Right ventricle myocardium superior (tissue), 1 donor: ENCODE results near the gene FOXO4. TPM values are rescaled to one million over a fixed set of nuclear protein-coding genes. Genes with fewer than 3 reads are reported as not detected.
"Not testable (repeated sequence)": the region's sequence is repeated elsewhere in the genome, so short reads cannot be mapped to it uniquely, and the experiment has no call there.

ENCODE experiments used
- ATAC-seq: fragments of 200-7000 bp; cut with Tn5 transposase; one replicate; pipeline ENCODE4 v1.9.1; 2020; ENCODE audit warnings: mild to moderate bottlenecking; ENCODE audit not compliant: poor library complexity
- DNase-seq: peaks from one replicate; pipeline ENCODE4 v3.0.0-alpha.2; 2020
- intact Hi-C: fragments of 100-400 bp; cut with DNase I; formaldehyde crosslinking; loops from one replicate; pipeline ENCODE4 v1.11.2; 2022
- long read RNA-seq: library from polyadenylated mRNA; unstranded; transcript quantifications from one replicate; pipeline ENCODE4 v2.0.0, GENCODE V29; 2021
- total RNA-seq: library from RNA; stranded (reverse); fragmentation: NEBNext Ultra II Directional; extraction: Animal tissue kit (Norgen Biotek cat#: 25700); gene quantifications from one replicate; pipeline ENCODE4 v1.2.1, GENCODE V29; 2021
- donor health status: DM: no; HTN: yes; CAD: no; lungs with severe emphysema.

Gene FOXO4, protein sequence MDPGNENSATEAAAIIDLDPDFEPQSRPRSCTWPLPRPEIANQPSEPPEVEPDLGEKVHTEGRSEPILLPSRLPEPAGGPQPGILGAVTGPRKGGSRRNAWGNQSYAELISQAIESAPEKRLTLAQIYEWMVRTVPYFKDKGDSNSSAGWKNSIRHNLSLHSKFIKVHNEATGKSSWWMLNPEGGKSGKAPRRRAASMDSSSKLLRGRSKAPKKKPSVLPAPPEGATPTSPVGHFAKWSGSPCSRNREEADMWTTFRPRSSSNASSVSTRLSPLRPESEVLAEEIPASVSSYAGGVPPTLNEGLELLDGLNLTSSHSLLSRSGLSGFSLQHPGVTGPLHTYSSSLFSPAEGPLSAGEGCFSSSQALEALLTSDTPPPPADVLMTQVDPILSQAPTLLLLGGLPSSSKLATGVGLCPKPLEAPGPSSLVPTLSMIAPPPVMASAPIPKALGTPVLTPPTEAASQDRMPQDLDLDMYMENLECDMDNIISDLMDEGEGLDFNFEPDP
- 55.6 TPM for total RNA-seq
- long read RNA-seq, transcript FOXO4-202 (3 exons, 3,301 nt), result major isoform, 5 of 9 reads
- long read RNA-seq, partial matches to known transcripts, result 2 of 9 reads
- long read RNA-seq, other reads (novel, unspliced or antisense), result 2 of 9 reads

DNA sequence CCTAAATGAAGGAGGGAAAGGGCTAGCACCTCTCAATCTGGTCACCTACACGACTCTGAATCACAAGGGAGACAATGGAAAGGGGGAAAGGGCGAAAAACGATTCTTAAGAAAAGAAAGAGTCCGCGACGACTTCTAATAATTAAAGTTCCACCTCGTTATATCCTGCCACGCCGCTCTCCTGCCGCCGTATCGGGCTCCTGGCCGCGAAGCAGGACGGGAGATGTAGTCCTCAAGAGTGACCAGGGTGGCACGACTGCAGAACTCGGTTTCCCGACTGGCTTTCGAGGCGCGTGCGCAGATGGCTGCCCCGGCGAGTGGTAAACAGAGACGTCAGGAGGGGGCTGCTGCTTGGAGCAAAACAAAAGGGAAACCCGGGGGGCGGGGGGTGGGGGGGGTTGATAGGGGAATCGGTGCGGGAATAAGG, at the start of gene FOXO4:
Gene FOXO4 (plus strand): TSS at position 297 of the 426 bp plus-strand sequence. CDS start 678 bp downstream, outside the sequence.
- peak; percentile 95 for DNase-seq
- ATAC-seq, result peak; percentile 98
- intact Hi-C loops, result no loop called here

DNA sequence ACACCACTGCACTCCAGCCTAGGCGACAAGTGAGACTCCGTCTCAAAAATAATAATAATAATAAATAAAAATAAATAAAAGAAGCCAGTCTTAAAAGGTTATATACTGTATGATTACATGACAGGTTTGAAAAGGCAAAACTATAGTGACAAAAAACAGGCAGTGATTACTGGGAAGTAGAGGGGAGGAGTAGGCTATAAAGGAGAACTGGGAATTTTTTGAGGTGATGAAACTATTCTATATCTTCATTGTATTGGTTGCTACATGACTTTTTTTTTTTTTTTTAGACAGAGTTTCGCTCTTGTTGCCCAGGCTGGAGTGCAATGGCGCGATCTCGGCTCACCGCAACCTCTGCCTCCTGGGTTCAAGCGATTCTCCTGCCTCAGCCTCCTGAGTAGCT, 47.8 kb upstream of the FOXO4 start:
- ATAC-seq, DNase-seq, intact Hi-C loops: not testable (repeated sequence)

DNA sequence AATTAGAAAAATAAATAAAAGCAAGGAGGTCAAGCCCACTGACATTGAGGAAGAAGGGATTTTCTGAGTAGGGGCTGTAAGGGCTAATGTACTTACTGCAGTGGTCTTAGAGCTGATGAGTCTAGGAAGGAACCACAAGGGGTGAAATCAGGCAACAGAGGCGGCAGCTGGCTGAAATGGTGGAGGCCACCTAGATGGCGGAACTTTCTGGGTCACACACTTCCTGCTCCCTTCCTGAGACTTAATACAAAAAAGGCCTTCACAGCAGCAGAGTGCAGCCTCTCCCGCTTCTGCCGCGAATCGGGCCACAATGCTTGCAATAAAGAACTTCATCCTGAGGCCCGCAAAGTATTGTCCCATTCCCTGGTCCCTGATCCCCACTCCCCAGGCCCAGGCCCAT, 42.9 kb upstream of the FOXO4 start:
- no peak for ATAC-seq
- no peak for DNase-seq
- intact Hi-C loops, result no loop called here

DNA sequence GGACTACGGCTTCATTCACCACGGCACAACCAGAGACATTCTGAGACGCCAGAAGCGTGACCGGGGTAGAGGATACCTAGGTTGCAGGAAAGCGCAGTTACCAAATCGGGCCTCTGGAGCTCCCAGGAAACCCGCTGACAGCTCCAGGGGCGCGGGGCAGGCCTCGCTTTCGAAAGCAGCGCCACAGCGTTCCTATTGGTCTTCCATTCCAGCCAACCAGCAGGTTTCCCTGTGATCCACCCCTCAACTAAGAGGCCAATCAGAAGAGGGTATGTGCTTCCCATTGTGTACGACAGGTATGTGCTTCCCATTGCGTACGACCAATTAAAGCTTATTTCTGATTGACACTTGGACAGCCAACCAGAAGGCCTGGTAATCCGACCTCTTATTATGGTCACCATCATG, 42.4 kb upstream of the FOXO4 start:
- ATAC-seq (peak; percentile 83), DNase-seq (peak; percentile 48)
- intact Hi-C loops, result no loop called here

DNA sequence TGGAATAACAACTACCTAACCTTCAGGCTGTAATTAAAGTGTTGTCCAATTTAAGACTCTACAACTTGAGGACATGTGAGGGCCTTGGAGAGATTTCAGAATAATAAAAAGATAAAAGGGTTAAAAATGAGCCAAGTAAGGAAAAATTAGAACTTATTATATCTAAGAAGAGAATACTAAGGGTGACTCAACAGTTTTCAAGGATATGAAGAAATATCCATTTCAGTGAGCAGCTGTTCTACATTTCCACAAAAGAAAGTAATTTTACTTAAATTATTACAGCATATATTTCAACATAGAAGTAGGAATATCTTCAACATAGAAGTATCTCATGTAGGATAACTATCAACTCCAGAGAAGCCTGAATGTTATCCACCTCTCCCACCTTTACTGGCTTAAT, 38.8 kb upstream of the FOXO4 start:
- DNase-seq, result no peak
- intact Hi-C loops, result no loop called here
- no peak for ATAC-seq

DNA sequence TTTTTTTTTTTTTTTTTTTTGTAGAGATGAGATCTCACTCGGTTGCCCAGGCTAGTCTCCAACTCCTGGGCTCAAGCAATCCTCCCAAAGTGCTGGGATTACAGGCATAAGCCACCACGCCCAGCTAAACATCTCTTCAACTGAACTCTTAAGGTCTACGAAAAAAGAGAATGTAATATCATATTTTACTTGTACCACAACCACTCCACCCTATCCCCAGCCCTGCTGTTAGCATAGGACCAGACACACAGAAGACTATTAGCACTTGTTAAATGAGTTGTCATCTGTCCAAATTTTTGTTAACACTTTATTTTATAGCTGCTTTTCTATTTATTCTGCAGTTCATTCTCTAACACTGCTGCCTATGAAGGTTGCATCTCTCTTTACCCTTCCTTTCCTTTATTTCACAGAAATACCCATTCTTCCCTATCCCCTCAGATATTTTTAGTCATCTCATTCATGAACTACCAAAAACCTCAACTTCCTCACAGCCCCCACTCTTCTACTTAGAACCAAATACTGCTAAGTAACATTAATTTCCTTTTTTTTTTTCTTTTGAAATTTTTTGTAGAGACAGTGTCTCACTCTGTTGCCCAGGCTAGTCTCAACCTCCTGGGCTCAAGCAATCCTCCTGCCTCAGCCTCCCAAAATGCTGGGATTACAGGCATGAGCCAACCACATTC, 37.7 kb upstream of the FOXO4 start:
- ATAC-seq (no peak), DNase-seq (no peak)
- intact Hi-C loops, result no loop called here

DNA sequence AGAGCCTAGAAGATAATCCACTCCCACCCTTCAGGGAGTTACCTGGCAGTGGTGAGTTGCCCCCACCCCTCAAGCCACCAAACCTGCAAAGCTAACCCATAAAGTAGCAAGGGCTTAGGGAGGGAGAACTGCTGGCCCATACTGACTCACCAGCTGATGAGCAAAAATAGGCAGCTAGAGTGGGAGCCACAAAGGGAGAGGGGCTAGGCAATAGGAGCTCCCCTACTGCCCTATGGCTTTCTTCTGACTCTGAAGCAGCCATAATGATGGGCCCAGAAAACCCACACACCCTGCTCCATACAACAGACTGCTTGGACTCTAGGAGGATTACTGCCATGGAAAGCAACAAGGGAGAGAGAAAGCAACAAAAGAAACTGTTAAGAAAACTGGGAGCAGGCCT, 35.5 kb upstream of the FOXO4 start:
- intact Hi-C loops, result no loop called here
- ATAC-seq (no peak), DNase-seq (no peak)

DNA sequence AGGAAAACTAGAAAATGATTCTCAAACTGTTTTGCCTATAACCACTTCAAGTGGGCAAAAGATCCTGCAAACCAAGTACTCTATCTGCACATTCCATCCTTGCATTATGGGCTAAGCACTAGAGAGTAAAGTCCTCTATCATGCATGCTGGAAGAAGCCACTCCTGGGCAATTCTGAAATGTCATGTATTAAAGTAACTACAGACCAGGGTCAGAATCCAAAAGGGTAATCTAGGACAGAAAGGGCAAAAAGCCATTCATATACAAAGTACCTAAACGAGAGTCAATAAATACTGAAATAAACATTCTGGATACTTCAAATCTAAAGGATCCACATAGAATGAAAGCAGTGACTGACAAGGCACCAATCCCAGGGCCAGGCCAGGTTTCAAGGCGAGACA, 28.6 kb upstream of the FOXO4 start:
- ATAC-seq, result no peak
- intact Hi-C loops, result no loop called here

DNA sequence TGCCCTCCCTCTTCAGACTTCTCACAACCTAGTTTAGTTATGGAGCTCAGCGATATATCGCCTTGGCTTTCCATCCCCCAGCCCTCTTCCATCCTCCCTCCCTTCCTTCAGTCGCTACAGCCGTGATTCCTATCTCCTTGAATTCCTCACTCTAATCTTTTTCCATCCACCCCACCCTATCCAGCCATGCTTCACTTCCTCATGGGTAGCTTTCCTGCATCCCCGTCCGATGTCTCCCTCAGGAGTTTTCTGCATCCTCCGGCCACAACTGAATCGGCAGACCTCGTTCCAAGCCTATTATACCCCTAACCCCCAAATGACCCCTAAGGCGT, 28.0 kb upstream of the FOXO4 start:
- ATAC-seq (peak; percentile 3), DNase-seq (no peak)
- intact Hi-C loops, result no loop called here

More for the DNA sequence above, 28.6 kb upstream of the FOXO4 start:
- DNase-seq, result no peak

DNA sequence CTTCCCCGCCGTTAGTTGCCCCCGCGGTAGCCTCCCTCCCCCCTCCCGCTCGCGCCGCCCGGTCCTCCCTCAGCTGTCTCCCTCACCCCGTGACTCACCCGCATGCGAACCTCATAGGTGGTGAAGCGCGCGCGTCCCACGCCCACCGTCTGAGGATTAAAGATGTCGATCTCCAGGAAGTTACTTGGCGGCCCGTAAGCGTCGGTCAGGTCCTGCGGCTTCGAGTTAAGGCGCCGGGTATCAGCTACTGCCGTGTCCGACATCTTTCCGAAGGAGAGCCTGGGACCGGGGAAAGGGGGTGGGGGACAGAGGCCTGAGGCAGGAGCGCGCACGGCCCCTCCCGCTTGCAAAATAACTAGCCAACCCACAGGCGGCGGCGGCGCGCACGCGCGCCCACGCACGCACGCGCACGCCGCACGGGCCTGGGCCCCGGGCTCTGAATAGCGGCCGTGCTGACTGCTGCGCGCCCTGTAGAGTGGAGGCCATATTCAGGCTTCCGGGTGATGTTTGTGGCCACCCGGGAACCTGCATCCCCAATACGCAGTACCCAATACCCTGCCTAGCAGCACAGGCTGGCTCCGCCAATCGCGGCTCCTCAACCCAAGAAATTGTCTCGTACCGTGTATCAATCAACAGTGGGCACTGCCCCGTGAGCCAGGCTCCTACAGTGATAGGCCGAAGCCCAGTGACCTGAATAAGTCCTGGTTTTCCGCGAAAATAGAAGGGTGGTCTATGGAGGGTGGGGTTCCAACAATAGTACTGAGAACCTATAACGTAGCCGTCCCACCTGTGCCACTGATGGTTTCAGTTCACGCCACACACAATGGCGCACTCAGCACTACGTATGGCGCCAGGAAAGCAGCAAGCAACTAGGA, 27.4 kb upstream of the FOXO4 start, which contains the start of gene SNX12:
Gene SNX12 (minus strand): TSS at position 291 of the 875 bp plus-strand sequence. CDS start 28 bp downstream, at position 263.
- intact Hi-C loops, result no loop called here
- DNase-seq, result peak; percentile 94
- peak; percentile 99 for ATAC-seq

DNA sequence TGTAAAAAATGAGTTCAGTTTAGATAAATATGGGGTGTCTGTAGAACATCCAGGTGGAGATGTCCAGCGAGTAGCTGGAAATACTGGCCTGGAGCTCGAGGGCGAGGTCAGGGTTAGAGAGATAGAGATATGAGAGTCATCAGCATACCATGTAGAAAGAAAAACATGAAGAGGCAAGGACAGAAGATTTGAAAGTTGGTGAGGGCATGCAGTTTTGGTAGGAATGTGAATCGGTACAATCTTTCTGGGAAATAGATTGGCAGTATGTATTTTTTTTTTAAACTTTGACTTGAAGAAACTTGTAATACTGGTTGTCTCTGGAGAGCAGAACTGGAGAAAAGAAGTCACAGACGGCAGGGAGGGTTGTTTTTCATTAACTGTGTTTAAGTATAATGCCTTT, 25.1 kb upstream of the FOXO4 start:
- no peak for ATAC-seq
- intact Hi-C loops, result no loop called here
- no peak for DNase-seq

DNA sequence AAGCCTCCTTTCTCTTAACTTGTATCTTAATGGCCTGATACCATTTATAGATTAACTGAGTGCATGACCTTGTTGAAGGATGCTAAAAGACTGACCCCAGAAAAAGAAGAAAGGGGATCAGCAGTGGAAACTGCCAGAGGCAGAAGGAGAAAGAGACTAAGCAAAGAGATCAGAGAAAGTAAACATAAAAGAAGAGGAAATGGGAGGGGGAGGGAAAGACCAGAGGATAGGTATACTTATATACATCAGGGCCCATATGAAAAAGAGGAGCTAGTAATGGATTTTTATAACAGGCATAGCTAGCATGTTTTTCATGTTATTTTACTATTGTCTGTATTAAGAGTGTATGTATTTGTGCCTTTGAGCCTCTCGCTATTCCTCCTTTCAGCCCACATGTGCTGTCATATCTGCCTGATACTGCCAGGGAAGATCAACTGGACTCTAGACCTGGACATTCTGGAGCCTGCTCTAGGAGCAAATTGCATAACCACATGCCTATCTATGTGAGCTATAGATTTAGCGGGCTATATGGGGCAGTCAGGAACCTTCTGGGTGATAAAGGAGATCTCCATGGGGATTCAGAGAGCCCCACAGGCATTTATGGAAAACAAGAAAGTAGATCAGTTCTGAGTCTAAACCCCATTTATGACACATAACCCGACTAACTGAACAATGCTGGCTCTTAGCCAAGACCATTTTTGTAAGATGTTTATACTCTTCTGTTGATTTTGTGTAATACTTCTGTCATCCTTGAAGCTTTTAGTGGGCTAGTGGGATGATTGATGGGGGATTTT, 14.1 kb upstream of the FOXO4 start:
- ATAC-seq, result no peak
- intact Hi-C loops, result no loop called here
- no peak for DNase-seq

DNA sequence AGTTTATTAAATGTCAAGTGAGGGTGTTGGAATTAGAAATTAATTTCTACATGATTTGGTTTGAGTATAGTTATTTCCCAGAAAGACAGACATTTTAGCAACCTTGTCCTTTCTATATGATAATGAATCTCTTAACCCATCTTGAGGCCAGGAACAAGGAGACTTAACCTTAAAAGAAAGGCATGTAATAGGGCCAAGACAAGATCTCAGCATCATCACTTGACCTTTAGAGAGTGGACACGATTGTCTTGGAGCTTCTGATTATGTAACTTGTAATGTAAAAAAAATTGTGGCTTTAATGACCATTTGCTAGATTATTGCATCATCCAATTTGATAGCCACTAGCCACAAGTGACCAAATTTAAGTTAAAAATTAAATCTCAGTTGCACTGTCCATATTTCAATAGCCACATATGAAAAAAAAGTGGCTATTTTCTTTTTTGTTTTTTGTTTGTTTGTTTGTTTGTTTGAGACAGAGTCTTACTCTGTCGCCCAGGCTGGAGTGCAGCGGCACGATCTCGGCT, 13.5 kb upstream of the FOXO4 start:
- ATAC-seq, result no peak
- DNase-seq, result no peak
- intact Hi-C loops, result no loop called here

DNA sequence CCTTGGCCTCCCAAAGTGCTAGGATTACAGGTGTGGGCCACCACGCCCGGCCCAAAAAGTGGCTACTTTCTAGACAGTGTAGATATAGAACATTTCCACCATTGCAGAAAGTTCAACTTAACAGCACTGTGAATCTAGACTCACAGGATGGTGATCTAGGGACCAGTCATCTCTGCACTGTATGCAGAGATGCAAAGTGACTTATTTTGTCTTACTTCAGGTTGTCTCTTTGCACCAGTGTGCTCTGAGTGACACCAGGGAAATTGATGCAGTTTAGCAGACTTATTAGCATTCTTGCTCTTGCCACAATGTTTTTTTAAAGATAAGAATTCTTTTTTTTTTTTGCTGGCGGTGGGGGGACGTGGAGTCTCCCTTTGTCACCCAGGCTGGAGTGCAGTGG, 12.8 kb upstream of the FOXO4 start:
- intact Hi-C loops, result no loop called here
- ATAC-seq, result no peak

DNA sequence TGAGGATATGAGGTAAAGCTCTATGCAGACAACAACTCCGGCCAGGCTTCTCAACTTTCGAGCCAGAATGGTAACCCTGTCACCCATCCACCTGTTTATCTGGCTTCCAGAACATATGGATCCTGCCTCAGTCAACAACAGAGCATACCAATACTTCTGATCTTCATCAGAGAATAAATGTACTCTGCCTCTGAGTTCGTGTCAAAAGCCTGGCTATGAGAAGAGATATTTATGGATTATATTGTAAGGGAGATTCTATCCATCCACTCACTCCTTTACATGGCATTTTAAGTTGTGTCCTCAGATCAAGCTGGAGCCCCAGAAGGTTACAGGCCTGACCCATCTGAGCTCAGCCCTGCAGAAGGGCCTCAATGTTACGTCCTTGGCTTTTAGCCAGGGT, 9.8 kb upstream of the FOXO4 start:
- no peak for ATAC-seq
- no peak for DNase-seq
- intact Hi-C loops, result no loop called here

More for the DNA sequence above, 12.8 kb upstream of the FOXO4 start:
- no peak for DNase-seq

DNA sequence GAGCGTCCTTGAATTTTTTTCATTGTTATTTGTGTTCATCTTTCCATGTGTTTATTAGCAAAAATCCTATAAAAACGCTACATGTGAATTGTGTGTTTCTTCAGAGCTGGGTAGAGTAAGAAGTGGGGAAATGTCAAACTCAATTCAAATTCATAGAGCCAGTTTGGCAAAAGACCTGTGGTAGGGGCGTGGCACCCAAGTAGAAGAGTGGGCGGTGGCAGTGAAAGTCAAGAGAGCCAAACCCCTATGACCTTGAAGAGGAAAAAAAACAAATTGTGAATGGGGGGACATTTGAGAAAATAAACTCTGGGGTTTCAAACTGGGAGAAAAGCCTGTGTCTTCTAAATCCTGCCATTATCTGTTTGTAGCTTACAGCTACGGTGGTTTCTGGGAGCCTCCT, 4.4 kb upstream of the FOXO4 start:
- intact Hi-C loops, result no loop called here
- no peak for DNase-seq
- ATAC-seq, result no peak

DNA sequence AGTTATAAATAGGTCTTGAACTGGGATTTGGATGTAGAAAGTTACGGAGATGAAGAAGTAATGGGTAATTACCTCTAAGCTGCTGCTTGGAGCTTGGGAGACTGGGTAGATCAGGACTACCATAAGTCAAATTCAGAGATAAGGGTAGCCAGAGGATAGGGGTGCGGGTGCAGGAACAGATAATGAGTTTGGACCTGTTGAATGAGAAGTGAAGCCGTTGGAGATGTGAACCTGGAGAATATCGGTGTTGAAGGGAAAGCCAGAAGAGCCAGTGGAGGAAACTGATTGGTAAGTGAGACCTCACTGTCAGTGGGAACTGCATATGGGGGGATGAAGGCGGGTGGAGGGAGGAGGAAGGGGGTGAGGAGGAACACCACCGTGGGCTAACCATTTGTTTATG, 618 bp upstream of the FOXO4 start:
- no peak for ATAC-seq
- DNase-seq, result no peak
- intact Hi-C loops, result no loop called here
